SU-DHL-6 (cell line): ENCODE measurements around the gene ACTC1.

ENCODE experiments used
- H2AFZ ChIP-seq: fragments of 200-600 bp; sonication (generic); 2 replicates; pipeline ENCODE4 v1.6.1; 2014; ENCODE audit warnings: low read depth, mild to moderate bottlenecking, moderate library complexity, mixed read lengths, antibody characterized with exemption, low read length; ENCODE audit not compliant: severe bottlenecking
- H3F3A ChIP-seq: fragments of 200-600 bp; shearing (Covaris generic); 2 replicates; pipeline ENCODE4 v1.6.0; 2016; ENCODE audit warnings: antibody characterized with exemption, mild to moderate bottlenecking; ENCODE audit not compliant: insufficient read depth
- H3K27ac ChIP-seq: fragments of 200-600 bp; sonication (generic); 2 replicates; pipeline ENCODE4 v1.5.1; 2016; ENCODE audit warnings: low read depth, mild to moderate bottlenecking, low read length, moderate library complexity, mixed read lengths
- H3K27me3 ChIP-seq: fragments of 200-600 bp; sonication (generic), shearing (Covaris generic); 2 replicates; pipeline ENCODE4 v1.6.0; 2014; ENCODE audit warnings: mild to moderate bottlenecking, low read length
- H3K36me3 ChIP-seq: fragments of 200-600 bp; sonication (generic); 2 replicates; pipeline ENCODE4 v1.6.1; 2014; ENCODE audit warnings: mild to moderate bottlenecking, low read length, mixed read lengths
- H3K4me2 ChIP-seq: fragments of 300-600, 200-600 bp; shearing (Covaris generic), sonication (generic); 2 replicates; pipeline ENCODE4 v1.6.0; 2014; ENCODE audit warnings: low read length, low read depth, mild to moderate bottlenecking; ENCODE audit not compliant: poor library complexity, severe bottlenecking
- H3K4me3 ChIP-seq: fragments of 200-600 bp; sonication (generic); 2 replicates; pipeline ENCODE4 v1.5.1; 2014; ENCODE audit warnings: antibody characterized with exemption, low read length, mild to moderate bottlenecking, mixed read lengths; ENCODE audit not compliant: insufficient read depth, poor library complexity, severe bottlenecking
- H3K79me2 ChIP-seq: fragments of 200-600 bp; sonication (generic); 2 replicates; pipeline ENCODE4 v1.6.1; 2014; ENCODE audit warnings: mild to moderate bottlenecking, low read length, moderate library complexity; ENCODE audit not compliant: insufficient read depth
- H3K9ac ChIP-seq: fragments of 200-600 bp; sonication (generic); 2 replicates; pipeline ENCODE4 v1.7.0; 2014; ENCODE audit warnings: mild to moderate bottlenecking, low read length
- H3K9me2 ChIP-seq: fragments of 200-600 bp; sonication (generic); replicated peaks from 2 replicates; pipeline ENCODE4 v1.6.1; 2014; ENCODE audit warnings: low read length; ENCODE audit not compliant: insufficient read depth
- H3K9me3 ChIP-seq: fragments of 200-600 bp; sonication (generic); 2 replicates; pipeline ENCODE4 v1.6.1; 2014; ENCODE audit warnings: low read length, mixed read lengths; ENCODE audit not compliant: insufficient read depth
- H4K20me1 ChIP-seq: fragments of 200-600 bp; sonication (generic); 2 replicates; pipeline ENCODE4 v1.6.1; 2014; ENCODE audit warnings: low read depth, mild to moderate bottlenecking, antibody characterized with exemption, low read length, moderate library complexity, mixed read lengths
- CTCF ChIP-seq: fragments of 200-600 bp; sonication (generic); IDR thresholded peaks from one replicate; pipeline ENCODE4 v1.5.1; 2017; ENCODE audit warnings: antibody characterized with exemption, mild to moderate bottlenecking, low read length, moderate library complexity; ENCODE audit not compliant: insufficient read depth, poor library complexity, severe bottlenecking
- EZH2phosphoT487 ChIP-seq: fragments of 200-600 bp; sonication (generic), shearing (Covaris generic); conservative IDR thresholded peaks from 2 replicates; pipeline ENCODE4 v1.6.1; 2018; ENCODE audit warnings: mild to moderate bottlenecking, antibody characterized with exemption, low read length, moderate library complexity, mixed read lengths

ACTC1 gene

GRCh38 chr15:34754674-34755418 lies 40.5 kb downstream of the ACTC1 start, which contains the start of gene GJD2:
GJD2 (minus strand) TSS chr15:34754998; CDS start chr15:34754488, 510 bp downstream.
- Histone ChIP-seq H3K4me2 (no peak within 1 kb of the TSS), H3K79me2 (no peaks in the 10 kb centered on the region), H3F3A (no peaks in the 10 kb centered on the region), H4K20me1 (no peaks in the 10 kb centered on the region), H3K9ac (no peak within 1 kb of the TSS), H3K36me3 (no peaks in the 10 kb centered on the region), H3K27me3 (no peaks in the 10 kb centered on the region; the same call in 1 of the 2 replicates), H3K27ac (no peak within 1 kb of the TSS), H3K4me3 (no peak within 1 kb of the TSS), H3K9me2 (no peaks in the 10 kb centered on the region), H3K9me3 (no peaks in the 10 kb centered on the region), H2AFZ (no peak within 1 kb of the TSS)
- no peak for TF ChIP-seq CTCF
- TF ChIP-seq EZH2phosphoT487: no peak

GRCh38 chr15:34754171-34754601 lies 41.2 kb downstream of the ACTC1 start:
- no peaks in the 10 kb centered on the region for H3K79me2 ChIP-seq
- no peaks in the 10 kb centered on the region for H3K9me3 ChIP-seq
- no peak for TF ChIP-seq EZH2phosphoT487
- TF ChIP-seq CTCF: no peak
- no peak overlapping the region for H3K4me2 ChIP-seq
- H3F3A ChIP-seq: no peaks in the 10 kb centered on the region
- no peaks in the 10 kb centered on the region for H4K20me1 ChIP-seq
- no peak overlapping the region for H2AFZ ChIP-seq
- no peaks in the 10 kb centered on the region for H3K36me3 ChIP-seq
- no peaks in the 10 kb centered on the region; the same call in 1 of the 2 replicates for H3K27me3 ChIP-seq
- no peak overlapping the region for H3K9ac ChIP-seq
- H3K27ac ChIP-seq: no peak overlapping the region
- no peak overlapping the region for H3K4me3 ChIP-seq
- H3K9me2 ChIP-seq: no peaks in the 10 kb centered on the region

GRCh38 chr15:34753236-34753894 lies 42.0 kb downstream of the ACTC1 start:
- H3K4me2 ChIP-seq: no peak overlapping the region
- H3K4me3 ChIP-seq: no peak overlapping the region
- TF ChIP-seq CTCF (no peak), EZH2phosphoT487 (no peak)

More at GRCh38 chr15:34753236-34753894, 42.0 kb downstream of the ACTC1 start:
- Histone ChIP-seq H3K27me3 (no peaks in the 10 kb centered on the region; the same call in 1 of the 2 replicates), H3F3A (no peaks in the 10 kb centered on the region), H3K9me2 (no peaks in the 10 kb centered on the region), H3K9ac (no peak overlapping the region), H3K36me3 (no peaks in the 10 kb centered on the region), H4K20me1 (no peaks in the 10 kb centered on the region), H3K79me2 (no peaks in the 10 kb centered on the region), H3K9me3 (no peaks in the 10 kb centered on the region), H2AFZ (no peak overlapping the region), H3K27ac (no peak overlapping the region)
